ENCODE data around the gene GALNT12.

GALNT12 gene

DNA sequence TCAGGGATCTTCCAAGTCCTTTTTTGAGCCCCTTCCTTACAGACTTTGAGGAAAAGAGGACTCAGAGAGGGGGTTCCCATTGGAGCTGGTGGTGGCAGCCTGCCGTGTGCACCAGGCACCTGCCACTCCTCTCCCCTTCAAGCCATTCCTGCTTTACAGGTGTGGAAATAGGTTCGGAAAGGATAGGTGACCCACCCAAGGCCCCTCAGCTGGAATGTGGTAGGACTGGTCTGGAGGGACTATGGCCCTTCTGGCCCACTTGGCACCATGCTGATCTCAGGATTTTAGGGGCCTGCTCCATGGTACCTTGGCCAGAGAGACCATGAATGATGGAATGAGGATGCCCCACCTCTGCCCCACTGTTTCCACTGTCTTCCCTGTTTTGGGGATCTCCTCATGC is 1.4 kb downstream of the GALNT12 start:
- peaks cover 7% of the 10 kb centered on the region for H3K36me3 Mint-ChIP-seq
- H3K4me3 Mint-ChIP-seq, result peak overlapping the region; percentile 88
- peaks cover 5% of the 10 kb centered on the region for H3K9me3 Mint-ChIP-seq
- no peak overlapping the region for H3K27ac Mint-ChIP-seq
- H3K27me3 Mint-ChIP-seq, result no peaks in the 10 kb centered on the region
- H3K4me1 Mint-ChIP-seq, result peaks cover 35% of the 10 kb centered on the region

DNA sequence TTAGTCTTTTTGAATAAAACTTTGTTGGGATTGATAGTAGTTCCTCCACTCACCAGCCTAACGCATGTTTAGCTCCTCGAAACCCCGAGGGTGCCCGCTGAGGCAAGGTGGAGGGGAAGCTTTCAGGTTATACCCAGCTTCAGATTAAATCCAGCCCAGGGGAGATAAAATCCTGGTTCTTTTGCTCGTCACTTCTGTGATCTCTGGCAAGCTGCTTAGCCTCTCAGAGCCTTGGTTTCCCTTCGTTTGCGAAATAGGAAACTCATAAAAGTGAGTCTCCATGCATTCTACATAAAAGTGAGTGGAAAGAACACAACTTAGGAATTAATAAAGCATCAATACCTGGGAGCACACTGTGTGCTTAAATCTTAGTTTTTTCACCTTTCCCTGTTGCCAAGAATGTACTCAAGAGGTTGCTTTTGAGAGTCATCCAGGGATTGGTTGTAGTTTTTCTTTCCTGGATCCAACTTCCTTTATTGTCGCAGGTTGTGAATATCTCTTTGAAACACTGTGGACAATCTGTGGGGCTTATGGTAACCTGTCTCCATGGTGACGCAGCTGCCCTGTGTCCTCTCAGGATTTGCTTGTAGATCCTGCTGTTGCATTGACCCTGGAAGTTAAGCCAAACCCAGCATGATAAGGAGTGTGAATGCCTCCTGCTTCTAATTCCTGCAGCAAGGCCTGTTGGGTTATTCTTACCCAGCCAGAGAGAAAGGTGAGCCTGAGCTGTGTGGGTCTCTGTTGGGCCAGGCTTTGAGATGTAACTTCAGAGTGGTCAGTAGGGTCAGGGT is 2.0 kb downstream of the GALNT12 start:
- no peaks in the 10 kb centered on the region for H3K27me3 Mint-ChIP-seq
- no peak overlapping the region for H3K27ac Mint-ChIP-seq
- peaks cover 5% of the 10 kb centered on the region for H3K9me3 Mint-ChIP-seq
- peaks cover 35% of the 10 kb centered on the region for H3K4me1 Mint-ChIP-seq
- peaks cover 10% of the 10 kb centered on the region for H3K36me3 Mint-ChIP-seq
- peak overlapping the region; percentile 88 for H3K4me3 Mint-ChIP-seq

DNA sequence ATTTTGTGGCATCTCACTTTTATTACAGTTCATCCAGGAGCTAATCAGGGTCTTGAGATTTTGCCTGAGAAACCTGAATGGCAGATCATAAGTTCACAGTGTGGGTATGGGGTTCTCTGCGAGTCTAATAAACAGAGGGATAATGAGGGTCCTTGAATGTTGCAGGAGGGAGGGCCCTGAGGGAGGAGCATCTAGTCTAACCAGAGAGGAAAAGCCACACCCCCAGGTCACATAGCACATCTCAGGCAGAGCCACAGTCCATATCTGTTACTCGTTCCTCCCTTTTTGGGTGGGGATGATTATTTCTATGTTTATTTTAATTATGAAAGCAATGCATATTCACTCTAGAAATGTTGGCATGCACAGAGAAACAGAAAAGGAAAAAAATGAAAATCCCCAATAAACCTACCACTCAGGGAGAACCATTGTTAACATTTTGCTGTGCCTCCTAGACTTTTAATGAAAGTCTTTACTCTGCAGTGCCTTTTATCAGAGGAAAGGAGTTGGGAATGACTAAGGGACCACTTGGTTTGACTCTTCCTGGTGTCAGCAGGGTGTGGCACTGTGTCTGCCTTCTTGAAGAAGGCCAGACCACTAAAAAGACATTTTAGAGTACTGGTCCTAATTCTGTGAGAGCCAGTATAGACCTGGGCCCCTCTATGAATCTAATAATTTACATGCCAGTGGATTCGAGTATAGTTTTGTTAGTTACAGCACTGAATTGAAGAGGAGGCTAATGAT is 2.8 kb downstream of the GALNT12 start:
- peaks cover 5% of the 10 kb centered on the region for H3K9me3 Mint-ChIP-seq
- no peak overlapping the region for H3K27ac Mint-ChIP-seq
- peaks cover 10% of the 10 kb centered on the region for H3K36me3 Mint-ChIP-seq
- H3K4me3 Mint-ChIP-seq, result no peak overlapping the region
- no peaks in the 10 kb centered on the region for H3K27me3 Mint-ChIP-seq
- peaks cover 35% of the 10 kb centered on the region for H3K4me1 Mint-ChIP-seq

DNA sequence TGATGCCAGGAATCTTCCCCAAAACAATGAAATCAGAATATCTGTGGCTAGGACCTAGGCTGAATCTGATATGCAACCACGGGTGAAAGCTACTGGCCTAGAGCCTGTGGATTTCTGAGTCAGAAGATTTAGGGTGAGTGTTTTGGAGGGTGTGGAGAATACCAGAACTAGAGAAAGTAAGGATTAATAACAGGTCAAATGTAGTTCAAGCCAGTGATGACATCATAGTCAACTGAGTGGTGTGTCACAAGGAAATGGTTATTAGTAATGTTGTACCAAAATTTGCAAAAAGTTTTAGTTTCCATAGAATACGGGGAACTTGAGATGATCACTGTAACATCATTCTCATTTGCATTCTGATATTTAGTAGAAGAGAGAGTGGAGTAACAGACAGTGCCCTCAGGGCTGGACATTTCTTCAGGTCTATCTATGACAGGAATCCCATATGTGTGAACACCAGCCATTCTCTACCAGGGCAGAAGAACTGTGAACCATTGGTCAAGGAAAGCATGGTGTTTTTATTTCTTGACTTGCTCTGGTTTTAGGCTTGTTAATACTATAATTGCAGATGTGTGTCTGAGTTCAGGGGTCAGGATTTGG is 3.7 kb downstream of the GALNT12 start:
- no peak overlapping the region for H3K27ac Mint-ChIP-seq
- H3K4me1 Mint-ChIP-seq, result peaks cover 35% of the 10 kb centered on the region
- no peaks in the 10 kb centered on the region for H3K27me3 Mint-ChIP-seq
- H3K9me3 Mint-ChIP-seq, result peaks cover 5% of the 10 kb centered on the region
- peaks cover 10% of the 10 kb centered on the region for H3K36me3 Mint-ChIP-seq
- no peak overlapping the region for H3K4me3 Mint-ChIP-seq

DNA sequence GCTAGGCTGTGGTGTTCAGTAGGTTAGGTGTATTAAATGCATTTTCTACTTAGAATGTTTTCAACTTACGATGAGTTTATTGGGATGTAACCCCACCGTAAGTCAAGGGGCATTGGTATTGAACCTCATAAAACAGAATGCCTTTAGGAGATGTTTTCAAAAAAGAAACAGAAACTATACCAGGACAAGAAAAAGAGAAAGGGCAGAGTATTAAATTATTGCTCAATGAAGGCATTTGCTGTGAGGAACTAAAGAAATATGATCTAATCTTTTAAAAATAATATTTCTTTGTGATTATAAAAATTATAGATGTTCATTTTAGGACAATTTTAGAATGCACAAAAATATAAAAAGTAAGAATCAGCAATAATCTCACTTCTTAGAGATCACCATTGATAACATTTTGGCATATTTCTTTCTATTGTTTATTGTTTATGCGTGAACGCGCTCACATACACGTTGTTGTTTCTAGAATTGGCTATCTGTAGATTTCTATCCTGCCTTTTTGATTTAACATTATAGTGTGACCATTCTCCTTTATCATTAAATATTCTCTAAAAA is 8.0 kb downstream of the GALNT12 start:
- Mint-ChIP-seq H3K36me3 (peaks cover 15% of the 10 kb centered on the region), H3K27me3 (no peaks in the 10 kb centered on the region), H3K27ac (no peak overlapping the region), H3K4me1 (peaks cover 13% of the 10 kb centered on the region), H3K4me3 (no peak overlapping the region), H3K9me3 (peaks cover 5% of the 10 kb centered on the region)

DNA sequence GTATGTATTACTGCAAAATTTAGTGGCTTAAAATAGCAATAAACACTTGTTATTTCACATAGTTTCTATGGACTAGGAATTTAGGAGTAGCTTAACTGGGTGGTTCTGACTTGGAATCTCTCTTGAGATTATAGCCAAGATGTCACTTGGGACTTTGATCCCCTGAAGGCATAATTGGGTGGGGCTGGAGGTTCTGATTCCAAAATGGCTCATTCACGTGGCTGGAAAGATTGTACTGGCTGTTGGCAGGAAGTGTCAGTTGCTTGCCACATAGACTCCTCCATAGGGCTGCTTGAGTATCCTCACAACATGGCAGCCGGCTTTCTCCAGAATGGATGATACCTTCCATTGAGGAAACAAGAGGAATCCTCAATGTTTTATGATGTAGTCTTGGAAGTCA is 11.3 kb downstream of the GALNT12 start:
- no peaks in the 10 kb centered on the region for H3K4me1 Mint-ChIP-seq
- no peak overlapping the region for H3K4me3 Mint-ChIP-seq
- H3K9me3 Mint-ChIP-seq, result no peaks in the 10 kb centered on the region
- H3K27ac Mint-ChIP-seq, result no peak overlapping the region
- no peaks in the 10 kb centered on the region for H3K27me3 Mint-ChIP-seq
- H3K36me3 Mint-ChIP-seq, result peaks cover 11% of the 10 kb centered on the region

DNA sequence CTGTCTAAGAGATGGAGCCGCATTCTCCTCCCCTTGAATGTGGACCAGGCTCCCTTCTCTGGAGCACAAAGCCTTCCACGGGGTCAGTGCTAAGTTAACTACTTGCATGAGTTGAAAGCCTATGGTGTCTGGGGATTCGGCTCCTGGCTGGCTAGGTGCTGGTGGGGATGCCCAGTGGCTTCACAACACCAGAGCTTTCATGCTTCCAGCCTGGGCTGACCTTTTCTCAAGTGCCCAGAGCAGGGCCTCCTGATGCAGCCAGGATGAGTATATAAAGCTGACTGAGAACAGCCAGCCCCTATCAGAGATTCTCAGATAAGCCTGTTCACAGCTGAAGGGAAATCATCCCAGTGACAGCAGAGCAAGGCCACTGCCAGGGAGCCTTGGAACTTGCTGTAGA is 11.8 kb downstream of the GALNT12 start:
- Mint-ChIP-seq H3K9me3 (no peaks in the 10 kb centered on the region), H3K27me3 (no peaks in the 10 kb centered on the region)

DNA sequence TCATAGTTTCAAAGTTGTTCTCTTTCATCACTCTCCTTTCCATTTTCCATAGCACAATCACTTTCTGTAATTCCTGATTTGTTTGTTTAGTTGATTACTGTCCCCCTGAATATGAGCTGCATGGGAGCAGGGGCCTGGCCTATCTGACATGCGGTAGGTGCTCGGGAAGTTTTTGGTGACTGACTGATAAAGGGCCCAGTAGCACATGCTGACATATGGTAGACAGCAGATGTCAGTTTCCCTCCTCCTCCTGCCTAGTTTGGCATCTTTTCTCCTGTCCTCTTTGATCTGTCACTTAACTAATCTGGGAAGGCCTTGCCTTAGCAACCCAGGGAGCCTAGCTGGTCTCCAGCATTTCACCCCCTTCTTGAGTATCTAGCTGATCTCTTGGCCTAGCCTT is 14.4 kb downstream of the GALNT12 start:
- Mint-ChIP-seq H3K4me3 (no peak overlapping the region), H3K36me3 (peaks cover 9% of the 10 kb centered on the region), H3K4me1 (no peaks in the 10 kb centered on the region), H3K27ac (no peak overlapping the region), H3K27me3 (no peaks in the 10 kb centered on the region), H3K9me3 (no peaks in the 10 kb centered on the region)

More for the DNA sequence above, 11.8 kb downstream of the GALNT12 start:
- no peaks in the 10 kb centered on the region for H3K4me1 Mint-ChIP-seq
- H3K27ac Mint-ChIP-seq, result no peak overlapping the region
- H3K4me3 Mint-ChIP-seq, result no peak overlapping the region
- H3K36me3 Mint-ChIP-seq, result peaks cover 9% of the 10 kb centered on the region

DNA sequence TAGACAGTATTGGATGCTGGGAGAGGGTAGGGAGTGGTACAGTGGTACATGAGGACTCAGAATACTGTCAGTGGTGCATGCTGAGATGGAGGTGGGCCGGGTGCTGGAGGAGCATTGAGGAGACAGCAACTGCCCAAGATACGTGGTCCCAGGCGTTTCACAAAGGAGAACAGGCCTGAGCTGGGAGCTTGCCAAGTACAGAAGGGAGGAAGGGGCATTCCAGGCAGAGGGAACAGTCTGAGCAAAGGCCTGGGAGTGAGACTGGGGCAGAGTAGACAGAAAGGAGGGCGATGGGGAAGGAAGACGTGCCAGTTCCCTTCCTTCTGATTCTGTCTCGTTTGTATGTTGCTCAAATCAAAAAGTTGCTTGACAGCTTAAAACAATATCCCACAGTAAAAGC is 15.2 kb downstream of the GALNT12 start:
- H3K36me3 Mint-ChIP-seq, result peaks cover 9% of the 10 kb centered on the region
- H3K27me3 Mint-ChIP-seq, result no peaks in the 10 kb centered on the region

DNA sequence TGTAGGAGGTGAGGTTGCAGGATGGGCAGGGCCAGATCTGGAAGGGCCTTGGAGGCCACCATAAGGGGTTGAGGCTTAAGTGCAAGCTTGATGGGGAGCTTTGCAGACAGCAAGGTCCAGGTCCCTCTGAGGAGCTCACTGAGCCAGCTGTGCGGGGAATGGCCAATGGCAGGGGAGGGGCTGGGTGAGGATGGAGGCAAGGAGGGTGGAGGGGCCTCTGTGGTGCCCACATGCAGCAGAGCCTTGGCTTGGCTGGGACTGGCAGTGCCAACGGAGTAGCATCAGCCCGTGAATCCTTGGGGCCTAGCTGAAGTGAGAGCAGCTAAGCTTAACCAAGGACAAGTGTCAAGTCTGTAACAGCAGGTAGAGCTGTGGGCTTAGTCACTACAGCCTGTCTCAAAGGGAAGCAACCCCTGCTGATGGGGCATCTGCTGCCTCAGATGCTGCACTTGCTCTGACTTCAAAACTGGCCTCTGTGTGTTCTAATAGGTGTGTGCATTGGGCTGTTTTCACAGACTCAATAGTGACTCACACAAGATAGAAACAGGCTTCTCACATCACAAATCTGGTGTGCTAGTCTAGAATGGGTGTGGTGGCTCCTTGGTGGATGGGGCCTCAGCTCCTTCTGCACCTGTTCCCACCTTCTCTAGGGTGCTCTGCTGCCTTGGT is 16.3 kb downstream of the GALNT12 start:
- peaks cover 7% of the 10 kb centered on the region for H3K36me3 Mint-ChIP-seq
- no peak overlapping the region for H3K27ac Mint-ChIP-seq
- no peak overlapping the region for H3K4me3 Mint-ChIP-seq
- H3K9me3 Mint-ChIP-seq, result no peaks in the 10 kb centered on the region
- no peaks in the 10 kb centered on the region for H3K4me1 Mint-ChIP-seq
- no peaks in the 10 kb centered on the region for H3K27me3 Mint-ChIP-seq

More for the DNA sequence above, 15.2 kb downstream of the GALNT12 start:
- no peak overlapping the region for H3K27ac Mint-ChIP-seq
- H3K9me3 Mint-ChIP-seq, result no peaks in the 10 kb centered on the region
- H3K4me1 Mint-ChIP-seq, result no peaks in the 10 kb centered on the region
- H3K4me3 Mint-ChIP-seq, result no peak overlapping the region

DNA sequence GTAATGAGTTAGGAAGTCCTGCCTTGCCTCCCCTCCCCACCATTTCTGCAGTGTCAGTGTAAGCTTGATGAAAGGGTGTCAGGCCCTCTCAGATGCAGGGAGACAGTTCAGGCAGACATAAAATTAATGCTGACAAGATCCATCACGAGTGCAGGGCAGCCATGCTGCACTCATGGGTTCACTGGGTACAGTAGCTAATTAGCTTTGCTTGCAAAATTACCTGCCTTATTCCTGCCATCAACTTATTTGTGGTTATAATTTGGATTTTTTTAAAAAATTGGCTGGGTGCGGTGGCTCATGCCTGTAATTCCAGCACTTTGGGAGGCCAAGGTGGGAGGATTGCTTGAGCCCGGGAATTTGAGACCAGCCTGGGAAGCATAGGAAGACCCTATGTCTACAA is 17.9 kb downstream of the GALNT12 start:
- no peaks in the 10 kb centered on the region for H3K27me3 Mint-ChIP-seq
- H3K9me3 Mint-ChIP-seq, result no peaks in the 10 kb centered on the region
- H3K4me3 Mint-ChIP-seq, result no peak overlapping the region
- no peak overlapping the region for H3K27ac Mint-ChIP-seq
- H3K36me3 Mint-ChIP-seq, result peaks cover 9% of the 10 kb centered on the region
- H3K4me1 Mint-ChIP-seq, result no peaks in the 10 kb centered on the region

DNA sequence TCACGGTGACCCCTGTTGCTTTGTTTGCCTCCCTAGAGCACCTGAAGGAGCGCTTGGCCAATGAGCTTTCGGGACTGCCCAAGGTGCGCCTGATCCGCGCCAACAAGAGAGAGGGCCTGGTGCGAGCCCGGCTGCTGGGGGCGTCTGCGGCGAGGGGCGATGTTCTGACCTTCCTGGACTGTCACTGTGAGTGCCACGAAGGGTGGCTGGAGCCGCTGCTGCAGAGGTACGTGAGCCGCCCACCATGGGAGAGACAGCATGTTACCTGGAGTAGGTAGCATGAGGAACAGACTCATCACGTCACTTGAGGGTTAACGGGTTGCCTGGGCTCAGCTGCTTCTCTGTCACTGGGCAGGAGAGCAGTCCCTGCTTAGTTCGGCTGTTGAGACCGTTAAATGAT is 19.2 kb downstream of the GALNT12 start:
- no peak overlapping the region for H3K4me3 Mint-ChIP-seq
- peaks cover 13% of the 10 kb centered on the region for H3K36me3 Mint-ChIP-seq
- no peaks in the 10 kb centered on the region for H3K9me3 Mint-ChIP-seq
- H3K27me3 Mint-ChIP-seq, result no peaks in the 10 kb centered on the region
- no peak overlapping the region for H3K27ac Mint-ChIP-seq
- H3K4me1 Mint-ChIP-seq, result no peaks in the 10 kb centered on the region

DNA sequence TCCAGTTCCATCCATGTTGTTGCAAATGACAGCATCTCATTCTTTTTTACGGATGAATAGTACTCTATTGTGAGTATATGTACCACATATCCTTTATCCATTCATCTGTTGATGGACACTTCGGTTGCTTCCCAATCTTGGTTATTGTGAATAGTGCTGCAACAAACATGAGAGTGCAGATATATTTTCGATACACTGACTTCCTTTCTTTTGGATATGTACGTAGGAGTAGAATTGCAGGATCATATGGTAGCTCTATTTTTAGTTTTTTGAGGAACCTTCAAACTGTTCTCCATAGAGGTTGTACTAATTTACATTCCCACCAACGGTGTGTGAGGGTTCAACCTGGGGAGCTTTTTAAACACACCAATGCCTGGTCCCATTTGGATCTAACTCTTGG is 22.3 kb downstream of the GALNT12 start:
- H3K9me3 Mint-ChIP-seq, result no peaks in the 10 kb centered on the region
- H3K4me1 Mint-ChIP-seq, result no peaks in the 10 kb centered on the region
- no peak overlapping the region for H3K27ac Mint-ChIP-seq
- H3K4me3 Mint-ChIP-seq, result no peak overlapping the region
- H3K36me3 Mint-ChIP-seq, result peaks cover 13% of the 10 kb centered on the region
- no peaks in the 10 kb centered on the region for H3K27me3 Mint-ChIP-seq

DNA sequence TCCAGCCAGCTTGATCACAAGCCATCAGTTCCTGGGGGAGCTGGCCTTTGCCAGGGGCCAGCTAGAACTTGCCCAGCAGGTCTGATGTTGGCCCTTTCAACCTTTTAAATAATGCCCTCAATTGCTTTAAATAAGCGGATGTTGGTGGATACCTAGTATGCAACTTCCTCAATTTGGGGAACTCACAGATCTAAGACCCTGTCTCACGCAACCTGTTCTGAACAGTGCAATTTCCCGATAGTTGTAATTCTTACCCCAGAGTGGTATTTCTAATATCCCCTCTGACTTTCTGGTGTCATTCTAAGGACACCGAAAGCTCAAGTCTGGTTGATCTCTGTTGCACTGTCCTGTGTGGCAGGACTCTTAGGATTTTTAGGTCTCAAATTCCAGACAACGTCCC is 23.1 kb downstream of the GALNT12 start:
- no peaks in the 10 kb centered on the region for H3K4me1 Mint-ChIP-seq
- H3K36me3 Mint-ChIP-seq, result peaks cover 13% of the 10 kb centered on the region
- no peak overlapping the region for H3K27ac Mint-ChIP-seq
- H3K27me3 Mint-ChIP-seq, result no peaks in the 10 kb centered on the region
- no peak overlapping the region for H3K4me3 Mint-ChIP-seq
- no peaks in the 10 kb centered on the region for H3K9me3 Mint-ChIP-seq

DNA sequence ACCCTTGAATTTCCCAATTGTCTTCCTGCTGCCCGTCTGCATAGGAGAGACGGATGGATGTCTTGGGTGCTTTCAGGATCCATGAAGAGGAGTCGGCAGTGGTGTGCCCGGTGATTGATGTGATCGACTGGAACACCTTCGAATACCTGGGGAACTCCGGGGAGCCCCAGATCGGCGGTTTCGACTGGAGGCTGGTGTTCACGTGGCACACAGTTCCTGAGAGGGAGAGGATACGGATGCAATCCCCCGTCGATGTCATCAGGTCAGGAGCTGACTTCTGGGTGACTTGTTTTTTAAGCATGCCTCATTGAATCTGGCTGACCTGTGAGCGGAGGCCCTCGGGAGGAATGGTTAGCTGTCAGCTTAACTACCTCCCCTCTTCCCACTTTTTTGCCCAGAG is 24.2 kb downstream of the GALNT12 start:
- no peaks in the 10 kb centered on the region for H3K9me3 Mint-ChIP-seq

More for the DNA sequence above, 24.2 kb downstream of the GALNT12 start:
- Mint-ChIP-seq H3K27ac (no peak overlapping the region), H3K27me3 (no peaks in the 10 kb centered on the region), H3K36me3 (peaks cover 17% of the 10 kb centered on the region), H3K4me1 (no peaks in the 10 kb centered on the region), H3K4me3 (no peak overlapping the region)

All from activated naive CD4-positive, alpha-beta T cell treated with anti-CD3 and anti-CD28 coated beads, Interleukin-2, amount 50 U/mL, for 24 hours (primary cell).